GM06990 (cell line): ENCODE data around the gene MED12L.

ENCODE experiments used
- DNase-seq: peaks from one replicate; pipeline ENCODE4 v3.0.0-alpha.2; 2011; ENCODE audit not compliant: insufficient read length; ENCODE audit errors: extremely low read depth
- H3K27me3 ChIP-seq: replicated peaks from 2 replicates; pipeline ENCODE4 v1.6.0; 2011; ENCODE audit warnings: low read length; ENCODE audit not compliant: control insufficient read depth, insufficient read depth
- H3K36me3 ChIP-seq: 2 replicates; pipeline ENCODE4 v1.5.1; 2011; ENCODE audit warnings: low read length; ENCODE audit not compliant: control insufficient read depth, insufficient read depth
- H3K4me3 ChIP-seq: replicated peaks from 2 replicates; pipeline ENCODE4 v1.5.1; 2011; ENCODE audit warnings: low read depth, mild to moderate bottlenecking, control low read depth, low read length
- CTCF ChIP-seq: IDR thresholded peaks from 2 replicates; pipeline ENCODE4 v1.5.1; 2011; ENCODE audit warnings: low read length, control low read depth, mild to moderate bottlenecking, inconsistent platforms; ENCODE audit not compliant: insufficient read depth, poor library complexity, severe bottlenecking

The MED12L gene

GRCh38 chr3:151351219-151351618, 265.8 kb downstream of the MED12L start:
- Histone ChIP-seq H3K27me3 (no peaks in the 10 kb centered on the region), H3K4me3 (no peak overlapping the region), H3K36me3 (no peaks in the 10 kb centered on the region)
- peak; percentile 19 for DNase-seq
- no peak for TF ChIP-seq CTCF

- TF ChIP-seq CTCF, result no peak
- no peak for DNase-seq
- no peaks in the 10 kb centered on the region for H3K27me3 ChIP-seq
Measured at GRCh38 chr3:151351648-151352047, 266.2 kb downstream of the MED12L start.

GRCh38 chr3:151356794-151357462, 271.5 kb downstream of the MED12L start:
- no peaks in the 10 kb centered on the region for H3K27me3 ChIP-seq
- DNase-seq, result no peak
- H3K36me3 ChIP-seq, result no peaks in the 10 kb centered on the region
- no peak overlapping the region for H3K4me3 ChIP-seq
- no peak for TF ChIP-seq CTCF

More at GRCh38 chr3:151351648-151352047, 266.2 kb downstream of the MED12L start:
- no peaks in the 10 kb centered on the region for H3K36me3 ChIP-seq
- no peak overlapping the region for H3K4me3 ChIP-seq

GRCh38 chr3:151357463-151357850, 272.0 kb downstream of the MED12L start:
- Histone ChIP-seq H3K36me3 (no peaks in the 10 kb centered on the region), H3K4me3 (no peak overlapping the region), H3K27me3 (no peaks in the 10 kb centered on the region; the same call in 1 of the 2 replicates)
- TF ChIP-seq CTCF, result no peak
- no peak for DNase-seq

GRCh38 chr3:151362751-151363174, 277.3 kb downstream of the MED12L start:
- TF ChIP-seq CTCF, result no peak
- Histone ChIP-seq H3K27me3 (no peaks in the 10 kb centered on the region; the same call in 1 of the 2 replicates), H3K36me3 (no peaks in the 10 kb centered on the region), H3K4me3 (no peak overlapping the region)
- DNase-seq, result no peak
